Gastrocnemius medialis (tissue), 4 donors: ENCODE data around the gene C16orf92.

Source experiments
- CTCF ChIP-seq, 5 experiments: fragments of 450-650 bp in 3 of 5; fragments of 200-600 bp in 2 of 5; sonication (generic) in 2 of 5; IDR thresholded peaks in 4 of 5; conservative IDR thresholded peaks in 1 of 5; 1 replicate in 4 of 5; 2 replicates in 1 of 5; pipeline ENCODE4 v1.5.1; 2016 to 2019; ENCODE audit warnings: antibody characterized with exemption in 5 of 5, mild to moderate bottlenecking in 3 of 5, moderate library complexity in 3 of 5
- POLR2A ChIP-seq, 2 donors: fragments of 450-650 bp; IDR thresholded peaks; one replicate each; pipeline ENCODE4 v1.6.1; 2017; ENCODE audit warnings: antibody characterized with exemption in 2 of 2, mild to moderate bottlenecking in 2 of 2, moderate library complexity in 2 of 2

GRCh38 chr16:30054451-30054850 is 31.5 kb downstream of the C16orf92 start:
- TF ChIP-seq CTCF (IDR thresholded peaks at IDR 0.05 in 4 of 5, conservative IDR thresholded peaks at IDR 0.05 in 1 of 5) (no peak), POLR2A (IDR thresholded peaks at IDR 0.05) (no peak)
